ENCODE results near the gene UAP1L1.

UAP1L1 gene

DNA sequence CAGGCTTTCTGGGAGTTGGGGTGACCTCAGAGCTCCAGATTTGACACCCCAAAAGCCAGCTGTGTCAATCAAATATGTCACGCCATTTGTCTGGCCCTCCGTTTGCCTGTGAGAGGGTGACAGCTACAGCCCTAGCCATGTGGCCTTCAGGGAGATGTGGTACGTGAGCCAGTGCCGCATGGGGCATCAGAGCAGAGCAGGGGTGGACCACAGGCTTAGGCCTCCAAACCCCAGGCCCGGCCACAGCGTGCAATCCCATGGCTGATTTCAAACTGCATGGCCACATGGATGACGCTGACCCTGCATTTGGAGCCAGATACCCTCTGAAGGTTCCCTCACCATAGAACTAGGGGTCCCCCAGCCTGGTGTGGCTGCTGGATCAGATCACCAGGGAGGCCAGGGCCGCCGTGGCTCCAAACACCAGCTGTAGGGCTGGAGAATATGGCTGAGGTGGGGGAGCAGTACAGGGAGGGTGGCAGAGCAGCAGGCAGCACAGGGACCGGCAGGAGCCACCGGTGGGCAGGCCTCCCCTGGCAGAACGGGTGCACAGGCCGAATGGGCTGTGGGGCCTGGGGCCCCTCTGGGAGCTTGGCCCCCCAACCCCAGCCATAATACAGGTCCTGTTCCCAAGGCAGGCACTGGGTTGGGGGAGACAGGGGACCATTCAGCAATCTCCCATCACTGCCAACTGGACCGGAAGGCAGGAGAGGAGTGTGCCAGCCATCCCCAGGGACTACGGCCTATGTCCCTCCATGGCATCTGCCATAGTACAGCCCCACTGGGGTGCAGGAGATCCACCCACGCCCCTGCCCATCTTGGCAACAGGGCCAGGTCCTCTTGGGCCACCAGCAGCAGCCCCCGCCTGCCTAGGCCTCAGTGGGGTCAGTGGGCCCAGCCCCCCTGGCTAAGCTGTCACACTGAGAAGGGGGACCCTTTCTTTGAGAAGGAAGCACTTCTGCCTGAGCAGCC, 8.5 kb upstream of the UAP1L1 start:
- H3K27ac ChIP-seq = peak overlapping the region; percentile 86
- no peak for TF ChIP-seq ZFX (IDR thresholded peaks at IDR 0.05; ENCODE audit: borderline replicate concordance)
- TF ChIP-seq CTCF (IDR thresholded peaks at IDR 0.05) = no peak

- TF ChIP-seq CTCF (IDR thresholded peaks at IDR 0.05) (peak; percentile 19; the same call in 1 of the 2 replicates), ZFX (IDR thresholded peaks at IDR 0.05; ENCODE audit: borderline replicate concordance) (no peak)
These were observed 7.7 kb upstream of the UAP1L1 start for GRCh38 chr9:137069508-137070091.

DNA sequence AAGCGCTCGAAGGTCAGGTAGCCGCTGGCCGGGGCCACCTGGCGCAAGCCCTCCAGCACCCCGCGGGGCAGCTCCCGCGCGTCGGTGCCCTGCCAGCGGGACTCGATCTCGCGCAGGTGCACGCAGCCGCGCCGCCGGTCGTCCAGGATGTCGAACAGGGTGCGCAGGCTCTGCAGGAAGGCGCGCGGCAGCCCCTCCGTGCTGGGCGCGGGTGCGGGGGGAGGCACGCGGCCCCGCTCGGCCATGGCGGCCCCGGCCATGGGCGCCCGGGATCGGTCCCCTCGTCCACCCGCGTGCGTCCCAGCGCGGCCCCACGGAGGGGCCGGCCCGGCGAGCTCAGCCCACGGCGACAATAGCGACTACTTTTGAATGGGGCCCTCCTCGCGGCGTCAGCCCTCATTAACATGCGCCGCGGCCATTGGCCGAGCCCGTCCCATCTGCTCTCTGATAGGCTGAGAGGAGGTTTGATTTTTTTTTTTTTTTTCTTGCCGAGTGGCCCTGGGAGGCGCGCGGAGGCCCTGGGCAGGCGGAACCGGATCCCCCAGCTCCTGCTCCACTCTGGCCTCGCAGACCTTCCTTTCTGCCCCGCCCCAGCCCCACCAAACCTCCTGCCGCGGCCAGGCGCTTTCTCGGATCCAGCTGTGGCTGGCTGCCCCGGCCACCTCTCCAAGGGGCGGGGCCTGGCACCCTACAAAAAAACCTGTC, 7.0 kb upstream of the UAP1L1 start, which contains the start of gene SAPCD2:
TSS of gene SAPCD2 (minus strand) at position 357 of the 705 bp plus-strand sequence. CDS start at position 260, 97 bp downstream.
- TF ChIP-seq CTCF (IDR thresholded peaks at IDR 0.05) = no peak
- H3K27ac ChIP-seq = peak within 1 kb of the TSS; percentile 86

More at GRCh38 chr9:137069508-137070091, 7.7 kb upstream of the UAP1L1 start:
- peak overlapping the region; percentile 86 for H3K27ac ChIP-seq

- peak overlapping the region; percentile 86 for H3K27ac ChIP-seq
- TF ChIP-seq CTCF (IDR thresholded peaks at IDR 0.05) (no peak), ZFX (IDR thresholded peaks at IDR 0.05; ENCODE audit: borderline replicate concordance) (no peak)
These were observed 6.4 kb upstream of the UAP1L1 start for GRCh38 chr9:137070906-137071275.

- TF ChIP-seq CTCF (IDR thresholded peaks at IDR 0.05) (no peak), ZFX (IDR thresholded peaks at IDR 0.05; ENCODE audit: borderline replicate concordance) (no peak)
- H3K27ac ChIP-seq = peak overlapping the region; percentile 86
These were observed 6.0 kb upstream of the UAP1L1 start for GRCh38 chr9:137071282-137071681.

DNA sequence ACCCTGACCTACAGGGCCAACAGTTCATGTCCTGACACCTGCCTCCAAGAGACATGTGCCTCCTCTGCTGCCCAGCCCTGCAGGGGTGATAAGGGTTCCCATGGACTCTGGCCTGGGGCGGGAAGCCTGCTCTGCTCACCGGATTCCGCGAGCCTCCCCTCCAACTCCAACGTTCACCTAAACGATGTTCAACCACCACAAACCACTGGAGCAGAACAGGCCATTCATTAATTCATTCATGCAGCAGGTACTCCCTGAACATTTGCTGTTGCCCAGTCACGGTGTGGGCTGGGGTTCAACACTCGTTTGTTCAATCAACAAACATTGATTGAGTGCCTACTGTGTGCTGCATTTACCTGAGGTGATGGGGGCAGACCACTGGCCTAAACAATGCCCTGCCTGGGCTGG, 3.3 kb upstream of the UAP1L1 start:
- TF ChIP-seq ZFX (IDR thresholded peaks at IDR 0.05; ENCODE audit: borderline replicate concordance) (no peak), CTCF (IDR thresholded peaks at IDR 0.05) (no peak)
- H3K27ac ChIP-seq = no peak overlapping the region; the same call in 1 of the 2 replicates
